SK-N-SH treated with all-trans-retinoic acid at 6 μM for 48 hours (cell line): ENCODE data around the gene SMARCE1.

ENCODE experiments used
- ATAC-seq: fragments of 200-7000 bp; cut with Tn5 transposase; 3 replicates; pipeline ENCODE4 v1.9.1; 2020; ENCODE audit warnings: mild to moderate bottlenecking, moderate library complexity
- ARNTL ChIP-seq: fragments of 450-650 bp; formaldehyde crosslinking; IDR thresholded peaks from 2 replicates; pipeline ENCODE4 v1.5.0; 2020; ENCODE audit warnings: low read depth, mild to moderate bottlenecking, moderate library complexity, borderline replicate concordance
- BACH2 ChIP-seq: fragments of 250-450 bp; sonication (Bioruptor Pico); IDR thresholded peaks from 2 replicates; pipeline ENCODE4 v1.9.0; 2021; ENCODE audit warnings: mild to moderate bottlenecking, borderline replicate concordance
- CSRNP3 ChIP-seq: fragments of 250-450 bp; sonication (Bioruptor Pico); IDR thresholded peaks from 2 replicates; pipeline ENCODE4 v1.5.1; 2021; ENCODE audit warnings: mild to moderate bottlenecking, moderate library complexity
- ESRRG ChIP-seq: fragments of 250-450 bp; sonication (Bioruptor Pico); IDR thresholded peaks from 2 replicates; pipeline ENCODE4 v1.6.1; 2021; ENCODE audit warnings: mild to moderate bottlenecking
- GLIS3 ChIP-seq: fragments of 250-450 bp; sonication (Bioruptor Pico); IDR thresholded peaks from 2 replicates; pipeline ENCODE4 v1.5.0; 2020; ENCODE audit warnings: mild to moderate bottlenecking, moderate library complexity
- OSR1 ChIP-seq: fragments of 250-450 bp; sonication (Bioruptor Pico); IDR thresholded peaks from 2 replicates; pipeline ENCODE4 v1.8.0; 2022; ENCODE audit warnings: moderate library complexity, mild to moderate bottlenecking, inconsistent platforms
- PATZ1 ChIP-seq: fragments of 250-450 bp; sonication (Bioruptor Pico); IDR thresholded peaks from 2 replicates; pipeline ENCODE4 v1.8.0; 2020; ENCODE audit warnings: mild to moderate bottlenecking, moderate library complexity, borderline replicate concordance
- POU6F1 ChIP-seq: fragments of 250-450 bp; sonication (Bioruptor Pico); IDR thresholded peaks from 2 replicates; pipeline ENCODE4 v1.8.0; 2021; ENCODE audit warnings: low read depth, mild to moderate bottlenecking, moderate library complexity, borderline replicate concordance
- PPARA ChIP-seq: fragments of 250-450 bp; sonication (Bioruptor Pico); IDR thresholded peaks from 2 replicates; pipeline ENCODE4 v1.5.0; 2020; ENCODE audit warnings: mild to moderate bottlenecking, borderline replicate concordance
- RARB ChIP-seq: fragments of 250-450 bp; sonication (Bioruptor Pico); IDR thresholded peaks from 2 replicates; pipeline ENCODE4 v1.8.0; 2021; ENCODE audit warnings: mild to moderate bottlenecking, moderate library complexity
- TCF4 ChIP-seq: fragments of 250-450 bp; sonication (Bioruptor Pico); IDR thresholded peaks from 2 replicates; pipeline ENCODE4 v1.8.0; 2021; ENCODE audit warnings: mild to moderate bottlenecking, moderate library complexity, borderline replicate concordance
- TOX ChIP-seq: fragments of 250-450 bp; sonication (Bioruptor Pico); IDR thresholded peaks from 2 replicates; pipeline ENCODE4 v1.8.0; 2021; ENCODE audit warnings: mild to moderate bottlenecking, moderate library complexity, borderline replicate concordance
- TSHZ2 ChIP-seq: fragments of 250-450 bp; sonication (Bioruptor Pico); IDR thresholded peaks from 2 replicates; pipeline ENCODE4 v1.5.0; 2020; ENCODE audit warnings: mild to moderate bottlenecking, moderate library complexity
- ZC3H10 ChIP-seq: fragments of 250-450 bp; sonication (Bioruptor Pico); IDR thresholded peaks from 2 replicates; pipeline ENCODE4 v1.5.1; 2021; ENCODE audit warnings: mild to moderate bottlenecking, moderate library complexity
- ZFP30 ChIP-seq: fragments of 450-650 bp; formaldehyde crosslinking; IDR thresholded peaks from 2 replicates; pipeline ENCODE4 v1.5.0; 2022; ENCODE audit warnings: mild to moderate bottlenecking, moderate library complexity
- ZNF70 ChIP-seq: fragments of 450-650 bp; formaldehyde crosslinking; IDR thresholded peaks from 2 replicates; pipeline ENCODE4 v1.5.0; 2020; ENCODE audit warnings: mild to moderate bottlenecking, moderate library complexity
- ZNF8 ChIP-seq: fragments of 450-650 bp; formaldehyde crosslinking; IDR thresholded peaks from 2 replicates; pipeline ENCODE4 v1.5.0; 2020; ENCODE audit warnings: mild to moderate bottlenecking, moderate library complexity

Gene SMARCE1

GRCh38 chr17:40577611-40578065, 70.0 kb downstream of the SMARCE1 start:
- no peak for ATAC-seq

DNA sequence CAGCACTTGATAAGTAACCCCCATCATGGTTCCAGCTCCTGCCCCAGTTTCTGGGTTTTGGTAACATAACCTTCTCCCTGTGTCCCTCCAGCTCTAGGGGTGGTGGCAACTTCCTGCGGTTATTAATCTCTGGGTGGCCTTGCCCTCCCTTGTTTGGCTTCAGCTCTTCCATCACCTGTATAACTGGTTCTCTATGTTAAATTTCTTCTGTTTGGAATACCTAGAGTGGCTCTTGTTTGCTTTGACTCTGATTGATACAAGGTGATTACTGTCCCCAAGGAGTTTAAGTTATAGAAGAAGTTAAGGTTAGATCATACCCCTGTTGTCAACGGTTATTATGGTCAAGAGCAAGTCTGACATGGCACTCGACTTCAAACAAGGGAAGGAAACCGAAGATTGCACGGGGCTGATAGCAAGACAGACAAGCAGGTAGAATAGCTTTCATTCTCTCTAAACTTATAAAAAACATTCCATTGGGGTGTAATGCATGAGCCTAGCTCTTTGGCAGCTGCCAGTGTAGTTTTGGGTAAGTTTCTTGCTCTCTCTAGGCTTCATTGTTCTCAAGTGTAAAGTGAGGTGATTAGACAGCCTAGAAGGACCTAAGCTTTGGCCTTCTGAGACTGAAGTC, 71.4 kb downstream of the SMARCE1 start:
- TF ChIP-seq BACH2 (CRISPR knock-in tag): no peak
- TF ChIP-seq TSHZ2 (CRISPR knock-in tag): no peak
- TF ChIP-seq OSR1 (CRISPR knock-in tag): no peak
- TF ChIP-seq PPARA (CRISPR knock-in tag): no peak
- TF ChIP-seq ZNF70 (CRISPR knock-in tag): no peak
- TF ChIP-seq ARNTL (CRISPR knock-in tag): no peak
- no peak for TF ChIP-seq ZC3H10
- no peak for TF ChIP-seq PATZ1
- no peak for TF ChIP-seq CSRNP3
- TF ChIP-seq ZNF8: no peak
- TF ChIP-seq ZFP30 (CRISPR knock-in tag): no peak
- no peak for ATAC-seq

More at GRCh38 chr17:40577611-40578065, 70.0 kb downstream of the SMARCE1 start:
- no peak for TF ChIP-seq TCF4 (CRISPR knock-in tag)
- no peak for TF ChIP-seq TSHZ2 (CRISPR knock-in tag)
- TF ChIP-seq ESRRG (CRISPR knock-in tag): no peak
- TF ChIP-seq CSRNP3: no peak
- no peak for TF ChIP-seq TOX (CRISPR knock-in tag)
- TF ChIP-seq GLIS3: no peak
- no peak for TF ChIP-seq RARB (CRISPR knock-in tag)
- no peak for TF ChIP-seq PPARA (CRISPR knock-in tag)
- TF ChIP-seq POU6F1: no peak
